Cardiac fibroblast (primary cell): ENCODE data around the gene PRAMEF15.
"Not testable (repeated sequence)": the region's sequence is repeated elsewhere in the genome, so short reads cannot be mapped to it uniquely, and the experiment has no call there.

Source experiments
- DNase-seq, 2 donors: peaks; one replicate each; pipeline versions ENCODE4 v3.0.0 to v3.0.0-alpha.2; 2010; ENCODE audit warnings: low read depth in 2 of 2
- H3K4me3 ChIP-seq, 2 donors: replicated peaks in 1 of 2; 1 replicate in 1 of 2; 2 replicates in 1 of 2; pipeline ENCODE4 v1.5.1; 2011; ENCODE audit warnings: low read depth in 2 of 2, low read length in 2 of 2, mild to moderate bottlenecking in 2 of 2, moderate library complexity in 1 of 2
- CTCF ChIP-seq: IDR thresholded peaks from one replicate; pipeline ENCODE4 v1.5.1; 2011; ENCODE audit warnings: low read depth, mild to moderate bottlenecking, low read length, inconsistent platforms

Gene PRAMEF15

GRCh38 chr1:13315281-13315680, at the start of gene PRAMEF15:
PRAMEF15 (plus strand) TSS chr1:13315581; CDS start chr1:13318408, 2,827 bp downstream.
- not testable (repeated sequence) for H3K4me3 ChIP-seq, DNase-seq

GRCh38 chr1:13277016-13277415, 38.4 kb upstream of the PRAMEF15 start:
- not testable (repeated sequence) for DNase-seq, H3K4me3 ChIP-seq

GRCh38 chr1:13279617-13280016, 35.8 kb upstream of the PRAMEF15 start:
- DNase-seq, H3K4me3 ChIP-seq: not testable (repeated sequence)

GRCh38 chr1:13285037-13285436, 30.3 kb upstream of the PRAMEF15 start, which contains the start of gene PRAMEF8:
PRAMEF8 (minus strand) TSS chr1:13285137; CDS start chr1:13284091, 1,046 bp downstream.
- DNase-seq, H3K4me3 ChIP-seq: not testable (repeated sequence)

- DNase-seq, H3K4me3 ChIP-seq: not testable (repeated sequence)
These were observed 26.4 kb upstream of the PRAMEF15 start for GRCh38 chr1:13289030-13289429.

- H3K4me3 ChIP-seq, DNase-seq: not testable (repeated sequence)
These were observed 18.0 kb upstream of the PRAMEF15 start for GRCh38 chr1:13297216-13297931.

GRCh38 chr1:13298699-13299098, 16.7 kb upstream of the PRAMEF15 start:
- not testable (repeated sequence) for DNase-seq, H3K4me3 ChIP-seq

GRCh38 chr1:13302197-13302596, 13.2 kb upstream of the PRAMEF15 start:
- not testable (repeated sequence) for H3K4me3 ChIP-seq

GRCh38 chr1:13303239-13303638, 12.1 kb upstream of the PRAMEF15 start, which contains the start of gene PRAMEF33:
PRAMEF33 (plus strand) TSS chr1:13303539; CDS start chr1:13305955, 2,416 bp downstream.
- not testable (repeated sequence) for DNase-seq, H3K4me3 ChIP-seq

More at GRCh38 chr1:13302197-13302596, 13.2 kb upstream of the PRAMEF15 start:
- DNase-seq: not testable (repeated sequence)

- H3K4me3 ChIP-seq, DNase-seq: not testable (repeated sequence)
These were observed 27.1 kb downstream of the PRAMEF15 start for GRCh38 chr1:13342496-13342895.

- H3K4me3 ChIP-seq, DNase-seq: not testable (repeated sequence)
These were observed 31.7 kb downstream of the PRAMEF15 start, which contains the start of gene PRAMEF14 for GRCh38 chr1:13347034-13347433. PRAMEF14 (minus strand) TSS chr1:13347134; CDS start chr1:13345314, 1,820 bp downstream.

- not testable (repeated sequence) for H3K4me3 ChIP-seq
- DNase-seq: peak in 1 of 2 donors; percentile 4
These were observed 38.1 kb downstream of the PRAMEF15 start for GRCh38 chr1:13353476-13353875.

GRCh38 chr1:13354475-13354874, 39.1 kb downstream of the PRAMEF15 start:
- H3K4me3 ChIP-seq, DNase-seq: not testable (repeated sequence)

GRCh38 chr1:13356774-13357173, 41.4 kb downstream of the PRAMEF15 start:
- TF ChIP-seq CTCF: peak; percentile 48
- DNase-seq: peak; percentile 63 to 74
- not testable (repeated sequence) for H3K4me3 ChIP-seq

- H3K4me3 ChIP-seq, DNase-seq: not testable (repeated sequence)
These were observed 47.0 kb downstream of the PRAMEF15 start for GRCh38 chr1:13362364-13362763.

- not testable (repeated sequence) for H3K4me3 ChIP-seq, DNase-seq
These were observed 49.5 kb downstream of the PRAMEF15 start for GRCh38 chr1:13364928-13365327.

- not testable (repeated sequence) for DNase-seq, H3K4me3 ChIP-seq
These were observed 51.2 kb downstream of the PRAMEF15 start for GRCh38 chr1:13366536-13366935.
